Epithelial cell of alveolus of lung (primary cell): ENCODE data around the gene OR10P1. TPM values are rescaled to one million over a fixed set of nuclear protein-coding genes. Genes with fewer than 3 reads are reported as not detected.

Experiments used
- total RNA-seq: library from RNA; depleted of rRNA; stranded (reverse); fragments of >200 nt; gene quantifications from 2 replicates; pipeline ENCODE4 v1.2.1, GENCODE V29; 2015

Gene OR10P1, protein sequence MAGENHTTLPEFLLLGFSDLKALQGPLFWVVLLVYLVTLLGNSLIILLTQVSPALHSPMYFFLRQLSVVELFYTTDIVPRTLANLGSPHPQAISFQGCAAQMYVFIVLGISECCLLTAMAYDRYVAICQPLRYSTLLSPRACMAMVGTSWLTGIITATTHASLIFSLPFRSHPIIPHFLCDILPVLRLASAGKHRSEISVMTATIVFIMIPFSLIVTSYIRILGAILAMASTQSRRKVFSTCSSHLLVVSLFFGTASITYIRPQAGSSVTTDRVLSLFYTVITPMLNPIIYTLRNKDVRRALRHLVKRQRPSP
- not detected in 2 replicates for total RNA-seq

GRCh38 chr12:55636853-55637252, at the start of gene OR10P1:
TSS of gene OR10P1 (plus strand) at chr12:55636892. CDS start at chr12:55636892, 0 bp downstream.

Other genes with a start within 250 kb of the OR10P1 start
- not detected in 2 replicates for gene OR6C65, start 236.4 kb upstream of the OR10P1 start, total RNA-seq
- not detected in 2 replicates for gene OR6C76, start 210.6 kb upstream of the OR10P1 start, total RNA-seq
- not detected in 2 replicates for gene OR6C2, start 192.8 kb upstream of the OR10P1 start, total RNA-seq
- gene OR6C70, start 166.8 kb upstream of the OR10P1 start, total RNA-seq, result not detected in 2 replicates
- not detected in 2 replicates for gene OR6C68, start 144.5 kb upstream of the OR10P1 start, total RNA-seq
- not detected in 2 replicates for gene OR6C4, start 87.3 kb upstream of the OR10P1 start, total RNA-seq
- gene OR2AP1, start 64.4 kb upstream of the OR10P1 start, total RNA-seq, result not detected in 2 replicates
- gene ITGA7, start 71.0 kb downstream of the OR10P1 start, total RNA-seq, result 1.0 and 5.3 TPM in 2 replicates
- 139 and 141 TPM in 2 replicates for gene BLOC1S1, start 79.2 kb downstream of the OR10P1 start, total RNA-seq
- 2.2 TPM in 1 of 2 replicates, not detected in the other for gene RDH5, start 83.5 kb downstream of the OR10P1 start, total RNA-seq
- gene CD63, start 92.1 kb downstream of the OR10P1 start, total RNA-seq, result 790 and 1,053 TPM in 2 replicates
- gene GDF11, start 106.2 kb downstream of the OR10P1 start, total RNA-seq, result 6.5 and 9.7 TPM in 2 replicates
- gene SARNP, start 180.8 kb downstream of the OR10P1 start, total RNA-seq, result 92.9 and 119 TPM in 2 replicates
- 14.6 and 25.6 TPM in 2 replicates for gene ORMDL2, start 181.1 kb downstream of the OR10P1 start, total RNA-seq
- 37.1 and 48.1 TPM in 2 replicates for gene DNAJC14, start 192.7 kb downstream of the OR10P1 start, total RNA-seq
- 21.9 and 38.4 TPM in 2 replicates for gene MMP19, start 206.0 kb downstream of the OR10P1 start, total RNA-seq